Measurements from ENCODE around the gene TMEM106A.
"Not testable (repeated sequence)": the region's sequence is repeated elsewhere in the genome, so short reads cannot be mapped to it uniquely, and the experiment has no call there.

- TF ChIP-seq CTCF, POLR2A (IDR thresholded peaks at IDR 0.05): not testable (repeated sequence)
These were observed 34.8 kb downstream of the TMEM106A start for GRCh38 chr17:43246456-43246855.
